ENCODE measurements around the gene TTC39C. TPM values are rescaled to one million over a fixed set of nuclear protein-coding genes. Genes with fewer than 3 reads are reported as not detected.

Gene TTC39C
- total RNA-seq, 3 donors from 2014 or later = 8.1 to 14.6 (median 13.2) TPM

- intact Hi-C loops (cut with DNase I, micrococcal nuclease) = no loop called here
- Histone ChIP-seq H3K4me3 (no peak overlapping the region), H3K9me3 (no peaks in the 10 kb centered on the region), H3K4me1 (ENCODE audit: low read depth) (no peaks in the 10 kb centered on the region), H3K36me3 (ENCODE audit: low read depth) (no peaks in the 10 kb centered on the region)
- no peak for DNase-seq
- ATAC-seq = peak; percentile 25
- TF ChIP-seq CTCF (IDR thresholded peaks at IDR 0.05) = no peak
Measured at GRCh38 chr18:24016643-24017042, 2.1 kb downstream of the TTC39C start.

GRCh38 chr18:24018299-24018886 is 3.8 kb downstream of the TTC39C start:
- no peak overlapping the region for H3K4me3 ChIP-seq
- no peak for TF ChIP-seq CTCF (IDR thresholded peaks at IDR 0.05)
- DNase-seq = no peak
- intact Hi-C loops (cut with DNase I, micrococcal nuclease) = no loop called here
- H3K4me1 ChIP-seq (ENCODE audit: low read depth) = no peaks in the 10 kb centered on the region
- no peaks in the 10 kb centered on the region for H3K9me3 ChIP-seq
- no peaks in the 10 kb centered on the region for H3K36me3 ChIP-seq (ENCODE audit: low read depth)
- ATAC-seq = no peak

- DNase-seq = no peak
- Histone ChIP-seq H3K4me3 (no peak overlapping the region), H3K4me1 (ENCODE audit: low read depth) (no peaks in the 10 kb centered on the region), H3K36me3 (ENCODE audit: low read depth) (no peaks in the 10 kb centered on the region), H3K9me3 (no peaks in the 10 kb centered on the region)
- intact Hi-C loops (cut with DNase I, micrococcal nuclease) = no loop called here
- TF ChIP-seq CTCF (IDR thresholded peaks at IDR 0.05) = no peak
- peak; percentile 43 for ATAC-seq
Measured at GRCh38 chr18:24019641-24020331, 5.2 kb downstream of the TTC39C start.

GRCh38 chr18:24021505-24021904 is 7.0 kb downstream of the TTC39C start:
- no peak for TF ChIP-seq CTCF (IDR thresholded peaks at IDR 0.05)
- DNase-seq (no peak), ATAC-seq (no peak)
- Histone ChIP-seq H3K36me3 (ENCODE audit: low read depth) (no peaks in the 10 kb centered on the region), H3K9me3 (no peaks in the 10 kb centered on the region), H3K4me3 (no peak overlapping the region), H3K4me1 (ENCODE audit: low read depth) (peaks cover 2% of the 10 kb centered on the region)
- intact Hi-C loops (cut with DNase I, micrococcal nuclease) = no loop called here

- Histone ChIP-seq H3K9me3 (no peaks in the 10 kb centered on the region), H3K36me3 (ENCODE audit: low read depth) (no peaks in the 10 kb centered on the region), H3K4me3 (no peak overlapping the region), H3K4me1 (ENCODE audit: low read depth) (peaks cover 6% of the 10 kb centered on the region)
- no peak for TF ChIP-seq CTCF (IDR thresholded peaks at IDR 0.05)
- no peak for DNase-seq
- ATAC-seq = no peak
- intact Hi-C loops (cut with DNase I, micrococcal nuclease) = no loop called here
Measured at GRCh38 chr18:24022161-24022560, 7.6 kb downstream of the TTC39C start.

Data from mucosa of descending colon (tissue), 3 donors.